COLO829 (cell line): Measurements from ENCODE around the gene FAM222B.
A peak's percentile ranks its signal among the peaks of the same experiment; 100 is the strongest.
"Not testable (repeated sequence)": the region's sequence is repeated elsewhere in the genome, so short reads cannot be mapped to it uniquely, and the experiment has no call there.

Source experiments
- DNase-seq: peaks from one replicate; pipeline ENCODE4 v3.0.0; 2012; ENCODE audit warnings: low spot score

Gene FAM222B

DNA sequence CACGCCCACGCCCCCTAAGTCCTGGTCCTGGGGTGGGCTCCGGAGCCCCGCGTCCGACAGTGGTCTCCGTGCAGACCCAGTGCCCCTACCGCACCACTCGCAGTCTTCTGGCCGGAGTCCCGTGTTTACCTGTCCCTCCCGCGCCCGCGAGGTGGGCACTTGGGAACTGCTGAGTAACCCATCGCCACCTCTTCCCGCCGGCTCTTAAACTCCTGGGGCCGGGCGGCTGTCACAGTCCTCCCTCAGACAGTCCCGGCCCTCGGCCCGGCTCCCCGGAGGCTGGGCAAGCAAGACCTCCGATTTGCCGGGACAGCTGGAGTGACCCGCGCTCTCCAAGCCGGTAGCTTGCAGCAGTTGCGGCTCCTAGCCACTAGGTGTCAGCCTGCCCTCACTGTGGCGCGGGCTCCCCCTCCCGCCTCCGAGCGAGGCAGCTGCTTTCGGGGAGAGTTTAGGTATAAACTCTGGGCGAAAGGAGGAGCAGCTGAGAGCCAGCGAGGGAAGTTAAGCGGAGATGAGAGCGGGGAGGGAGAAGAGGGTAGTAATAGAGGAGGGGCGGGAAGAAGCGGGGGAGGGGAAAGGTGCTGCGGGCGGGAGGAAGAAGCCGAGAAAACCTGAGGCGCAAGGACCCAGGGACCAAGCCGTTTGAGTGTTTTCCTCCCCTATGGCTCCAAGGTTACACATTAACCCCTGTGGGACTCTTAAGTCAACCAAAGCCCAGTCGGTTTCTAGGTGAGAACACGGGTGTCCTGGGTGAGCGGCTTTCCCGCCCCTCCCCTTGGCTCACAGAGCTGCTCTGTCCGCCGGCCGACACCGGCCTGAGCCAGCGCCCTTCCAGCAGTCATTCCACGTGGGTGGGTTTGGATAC is 115.7 kb downstream of the FAM222B start:
- peak; percentile 72 for DNase-seq

GRCh38 chr17:28726226-28726626 is 116.4 kb downstream of the FAM222B start, which contains the start of gene TLCD1:
TSS of gene TLCD1 (minus strand) at chr17:28726233. CDS start at chr17:28726097, 136 bp downstream.
- peak; percentile 61 for DNase-seq

DNA sequence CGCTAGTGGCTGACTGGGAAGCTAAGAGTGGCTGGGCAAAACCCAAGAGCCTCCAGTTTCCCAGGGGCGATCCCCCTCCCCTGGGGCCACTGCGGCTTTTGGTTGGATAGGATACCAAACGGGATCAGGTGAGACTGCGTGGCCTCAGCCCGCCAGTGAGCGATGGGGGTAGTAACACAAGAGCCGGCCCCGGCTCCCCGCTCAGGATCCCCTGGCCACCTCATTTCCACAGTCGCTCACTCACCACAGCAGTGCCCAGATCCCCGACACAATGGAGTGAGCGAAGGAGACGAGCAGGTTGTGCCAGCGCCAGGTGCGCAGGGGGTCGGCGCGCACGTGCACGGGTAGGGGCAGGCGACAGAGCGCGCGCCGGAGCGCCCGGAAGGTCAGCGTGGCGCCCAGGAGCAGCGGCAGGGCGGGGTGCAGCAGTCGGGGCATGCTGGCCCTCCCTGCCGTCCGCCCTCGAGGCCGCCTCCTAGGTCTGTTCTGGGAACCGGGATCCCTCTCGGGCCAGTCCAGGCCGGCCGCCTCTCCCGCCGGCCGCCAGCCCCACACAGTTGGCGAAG is 116.8 kb downstream of the FAM222B start:
- DNase-seq: no peak

GRCh38 chr17:28725166-28725659 is 117.4 kb downstream of the FAM222B start:
- no peak for DNase-seq

DNA sequence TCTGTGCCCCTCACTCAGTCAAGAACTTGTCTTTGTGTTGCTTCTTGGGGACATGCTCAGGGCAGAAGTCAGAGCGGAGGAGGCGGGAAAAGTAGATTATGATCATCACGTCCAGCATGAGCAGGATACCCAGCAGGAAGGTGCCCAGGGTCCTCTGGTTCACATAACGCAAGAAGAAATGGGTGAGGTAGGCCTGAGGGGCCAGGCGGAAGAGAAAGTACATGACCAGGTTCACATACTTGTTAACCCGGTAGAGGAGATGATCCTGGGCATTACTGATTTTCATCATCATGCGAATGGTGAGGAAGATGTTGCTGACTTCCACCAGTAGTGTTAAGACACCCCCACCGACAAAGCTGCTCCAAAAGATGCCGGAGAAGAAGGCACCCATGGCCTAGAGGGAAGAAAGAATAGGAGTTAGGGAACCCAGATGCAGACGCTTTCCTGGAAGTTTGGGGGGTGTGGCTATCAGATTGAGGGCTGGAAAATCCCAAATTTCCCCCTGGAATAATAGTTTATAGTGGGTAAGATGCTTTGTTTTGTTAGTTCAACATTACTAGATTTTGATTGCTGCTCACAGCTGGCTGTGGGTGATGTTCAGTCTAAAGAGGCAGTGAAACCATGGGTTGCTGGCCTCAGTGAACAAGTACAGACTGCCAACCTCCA is 118.0 kb downstream of the FAM222B start:
- no peak for DNase-seq

DNA sequence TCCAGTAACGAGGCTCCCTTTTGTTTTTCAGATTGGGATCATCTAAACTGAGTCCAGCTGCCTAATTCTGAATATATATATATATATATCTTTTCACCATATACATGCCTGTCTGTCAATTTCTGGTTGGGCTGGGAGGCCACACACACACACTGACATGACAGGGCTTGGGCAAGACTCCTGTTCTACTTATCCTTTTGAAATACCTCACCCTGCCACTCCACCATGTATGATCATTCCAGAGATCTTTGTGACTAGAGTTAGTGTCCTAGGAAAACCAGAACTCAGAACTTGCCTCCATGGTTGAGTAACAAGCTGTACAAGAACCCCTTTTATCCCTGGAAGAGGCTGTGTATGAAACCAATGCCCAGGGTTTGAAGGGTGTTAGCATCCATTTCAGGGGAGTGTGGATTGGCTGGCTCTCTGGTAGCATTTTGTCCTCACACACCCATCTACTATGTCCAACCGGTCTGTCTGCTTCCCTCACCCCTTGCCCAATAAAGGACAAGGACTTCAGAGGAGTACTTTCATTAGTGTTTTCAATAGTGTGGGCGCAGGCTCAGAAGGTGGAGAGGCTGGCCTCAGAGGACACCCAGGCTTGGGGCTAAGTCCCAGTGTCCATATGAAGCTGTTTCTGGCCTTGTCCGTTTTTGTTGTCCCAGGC is 118.6 kb downstream of the FAM222B start:
- not testable (repeated sequence) for DNase-seq

GRCh38 chr17:28723159-28723835 is 119.3 kb downstream of the FAM222B start:
- DNase-seq: no peak

DNA sequence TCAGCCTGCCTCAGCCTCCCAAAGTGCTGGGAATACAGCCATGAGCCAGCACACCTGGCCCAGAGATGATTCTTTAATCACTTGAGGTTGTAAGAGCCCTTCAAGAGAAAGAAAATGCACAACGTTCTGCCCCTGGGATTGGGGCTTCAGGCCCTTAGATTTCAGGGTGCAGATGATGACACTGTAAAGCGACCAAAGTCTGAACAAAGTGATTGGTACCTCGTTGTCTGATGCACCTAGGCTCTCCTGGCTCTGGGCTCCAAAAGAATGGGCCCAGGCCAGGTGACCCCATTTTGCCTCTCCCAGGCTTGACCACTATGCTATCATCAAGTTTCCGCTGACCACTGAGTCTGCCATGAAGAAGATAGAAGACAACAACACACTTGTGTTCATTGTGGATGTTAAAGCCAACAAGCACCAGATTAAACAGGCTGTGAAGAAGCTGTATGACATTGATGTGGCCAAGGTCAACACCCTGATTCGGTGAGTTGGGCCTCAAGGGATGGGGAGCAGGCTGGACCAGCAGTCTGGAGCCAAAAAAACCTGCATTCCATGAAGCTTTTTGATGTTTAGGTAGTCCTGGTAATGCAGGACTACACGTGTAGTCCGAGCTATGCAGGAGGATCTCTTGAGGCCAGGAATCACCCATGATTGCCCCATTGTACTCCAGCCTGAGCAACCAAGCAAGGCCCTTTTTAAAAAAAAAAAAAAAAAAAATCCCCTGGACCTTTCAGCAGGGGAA is 120.0 kb downstream of the FAM222B start:
- DNase-seq: no peak

GRCh38 chr17:28720997-28721329 is 121.6 kb downstream of the FAM222B start:
- not testable (repeated sequence) for DNase-seq

DNA sequence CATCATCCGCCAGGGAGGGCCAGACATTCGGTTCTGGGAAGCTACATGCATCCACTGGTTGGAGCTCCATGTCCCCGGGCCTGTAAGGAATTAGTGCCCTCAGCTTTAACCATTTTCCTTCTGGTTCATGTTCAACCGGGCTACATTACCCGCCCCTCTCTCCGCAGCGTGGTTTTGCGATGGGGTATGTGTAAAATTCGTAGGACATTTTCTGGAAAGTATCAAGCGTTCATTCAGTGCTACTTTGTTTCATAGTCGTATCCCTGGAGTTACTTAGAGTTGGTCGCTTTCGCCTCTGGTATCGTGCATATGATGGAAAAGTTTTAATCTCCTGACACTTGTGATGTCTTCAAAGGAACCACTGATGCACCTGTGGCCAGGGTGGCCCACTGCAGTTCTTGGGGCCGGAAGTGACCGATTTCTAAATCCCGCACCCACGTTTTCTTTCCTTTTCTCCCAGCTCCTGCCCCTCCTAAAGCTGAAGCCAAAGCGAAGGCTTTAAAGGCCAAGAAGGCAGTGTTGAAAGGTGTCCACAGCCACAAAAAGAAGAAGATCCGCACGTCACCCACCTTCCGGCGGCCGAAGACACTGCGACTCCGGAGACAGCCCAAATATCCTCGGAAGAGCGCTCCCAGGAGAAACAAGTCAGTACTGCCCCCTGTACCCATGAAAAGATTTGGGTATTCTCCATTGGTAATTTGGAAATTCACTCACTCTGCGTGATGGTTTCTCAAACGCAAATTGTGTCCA is 122.2 kb downstream of the FAM222B start:
- no peak for DNase-seq

- DNase-seq: no peak
These were observed 123.6 kb downstream of the FAM222B start for GRCh38 chr17:28719021-28719433.

DNA sequence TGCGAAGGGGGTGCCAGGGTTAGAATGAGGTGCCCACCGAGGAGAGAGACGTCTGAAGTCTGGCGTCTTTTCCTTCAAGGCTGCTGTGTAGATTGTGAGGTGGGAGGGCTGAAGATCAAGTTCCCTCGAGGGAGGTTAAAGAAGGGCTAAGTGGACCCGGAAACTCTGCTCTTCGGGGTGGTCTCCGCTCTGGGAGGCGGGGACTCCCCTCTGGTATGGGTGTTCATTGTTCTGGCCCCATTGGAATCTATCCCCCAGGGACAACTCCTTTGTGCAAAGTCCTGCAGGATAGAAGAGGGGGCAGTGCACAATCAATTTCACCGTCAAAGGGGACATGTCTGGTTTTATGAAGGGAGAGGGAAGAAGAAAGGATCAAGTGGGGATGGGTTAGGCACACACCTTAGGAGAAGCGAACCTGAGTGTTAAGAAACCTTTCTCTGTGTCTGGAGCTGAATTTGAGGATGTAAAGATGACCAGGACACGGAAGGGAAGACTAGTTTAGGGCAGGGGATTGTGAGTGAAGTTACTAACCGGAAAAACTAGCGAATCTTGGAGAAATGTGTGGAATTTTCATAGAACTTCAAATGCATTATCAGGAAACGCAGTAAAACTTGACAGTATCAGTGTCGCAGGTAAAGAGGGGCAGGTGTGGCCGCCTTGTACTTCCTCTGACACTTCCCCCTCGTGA is 124.1 kb downstream of the FAM222B start:
- no peak for DNase-seq

- DNase-seq: no peak
These were observed 124.8 kb downstream of the FAM222B start, which contains the start of gene RAB34 for GRCh38 chr17:28717578-28718332. TSS of gene RAB34 (minus strand) at chr17:28717868. CDS start at chr17:28717266, 602 bp downstream.

DNA sequence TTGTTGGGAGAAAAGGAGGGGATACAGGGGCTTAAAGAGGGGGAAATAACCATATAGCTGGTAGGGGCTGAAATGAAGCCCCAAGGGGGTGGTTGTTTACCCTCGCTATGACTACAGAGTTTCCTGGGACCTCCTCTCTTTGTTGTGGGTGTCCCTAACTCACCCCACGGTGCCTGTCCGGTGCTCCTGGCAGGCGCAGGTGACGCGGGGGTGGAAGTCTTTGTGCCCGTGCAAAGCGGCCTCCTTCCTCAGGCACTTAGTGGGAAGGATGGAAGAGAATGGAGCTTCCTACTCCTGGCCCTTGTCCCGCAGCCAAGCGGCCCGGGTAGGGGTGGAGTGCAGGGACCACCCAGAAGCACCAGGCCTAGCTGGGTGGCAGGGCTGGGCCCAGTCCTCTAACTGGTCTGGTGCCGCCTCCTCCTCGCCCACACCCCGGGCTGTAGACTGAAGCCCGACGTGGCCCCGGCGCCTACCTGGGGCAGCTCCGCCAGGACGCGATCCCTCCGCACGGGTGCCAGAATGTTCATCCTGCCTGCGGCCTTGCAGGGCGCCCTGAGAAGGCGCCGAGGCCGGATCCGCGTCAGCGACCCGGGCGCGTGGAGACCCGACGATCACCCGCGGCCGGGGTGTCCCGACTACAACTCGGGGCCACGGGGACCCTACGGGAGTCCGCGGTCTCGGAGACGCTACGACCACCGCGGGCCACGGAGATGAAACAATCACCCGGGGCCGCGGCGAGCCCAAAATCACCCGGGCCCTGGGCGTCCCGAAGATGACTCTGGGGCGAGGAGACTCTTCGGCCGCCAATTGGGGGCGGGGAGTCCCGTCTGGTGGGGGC is 125.6 kb downstream of the FAM222B start:
- DNase-seq: no peak

DNA sequence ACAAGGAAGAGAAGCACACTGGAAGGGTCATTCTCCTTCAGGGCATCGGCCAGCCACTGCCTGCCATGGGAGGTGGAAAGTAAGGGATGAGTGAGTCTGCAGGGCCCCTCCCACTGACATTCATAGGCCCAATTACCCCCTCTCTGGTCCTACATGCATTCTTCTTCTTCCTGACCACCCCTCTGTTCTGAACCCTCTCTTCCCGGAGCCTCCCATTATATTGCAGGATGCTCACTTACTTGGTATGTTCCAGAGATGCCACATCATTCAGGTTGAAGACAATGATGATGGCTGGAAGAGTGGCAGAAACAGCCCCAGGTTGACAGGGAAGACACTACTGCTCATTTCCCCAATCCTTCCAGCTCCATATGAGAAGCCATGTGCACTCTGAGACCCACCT is 127.4 kb downstream of the FAM222B start:
- DNase-seq: no peak

DNA sequence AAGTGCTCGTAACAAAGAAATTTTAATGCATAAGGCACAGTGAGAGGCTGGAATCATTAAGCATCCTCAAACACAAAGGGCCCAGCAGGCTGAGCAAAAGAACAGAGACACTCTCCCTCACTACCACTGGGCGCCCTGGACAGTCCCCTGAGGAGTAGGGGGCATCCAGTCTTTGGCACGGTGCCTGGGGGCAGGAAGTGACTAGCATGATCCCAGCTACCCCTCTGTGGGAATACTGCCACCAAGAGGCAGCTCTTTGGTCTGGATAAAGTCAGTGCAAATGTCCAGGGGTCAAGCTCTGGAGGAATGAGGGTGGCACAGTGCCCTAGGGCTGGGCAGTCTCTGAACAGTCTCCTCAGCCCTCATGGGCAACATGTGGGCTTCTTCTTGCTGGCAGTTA is 128.3 kb downstream of the FAM222B start:
- no peak for DNase-seq

DNA sequence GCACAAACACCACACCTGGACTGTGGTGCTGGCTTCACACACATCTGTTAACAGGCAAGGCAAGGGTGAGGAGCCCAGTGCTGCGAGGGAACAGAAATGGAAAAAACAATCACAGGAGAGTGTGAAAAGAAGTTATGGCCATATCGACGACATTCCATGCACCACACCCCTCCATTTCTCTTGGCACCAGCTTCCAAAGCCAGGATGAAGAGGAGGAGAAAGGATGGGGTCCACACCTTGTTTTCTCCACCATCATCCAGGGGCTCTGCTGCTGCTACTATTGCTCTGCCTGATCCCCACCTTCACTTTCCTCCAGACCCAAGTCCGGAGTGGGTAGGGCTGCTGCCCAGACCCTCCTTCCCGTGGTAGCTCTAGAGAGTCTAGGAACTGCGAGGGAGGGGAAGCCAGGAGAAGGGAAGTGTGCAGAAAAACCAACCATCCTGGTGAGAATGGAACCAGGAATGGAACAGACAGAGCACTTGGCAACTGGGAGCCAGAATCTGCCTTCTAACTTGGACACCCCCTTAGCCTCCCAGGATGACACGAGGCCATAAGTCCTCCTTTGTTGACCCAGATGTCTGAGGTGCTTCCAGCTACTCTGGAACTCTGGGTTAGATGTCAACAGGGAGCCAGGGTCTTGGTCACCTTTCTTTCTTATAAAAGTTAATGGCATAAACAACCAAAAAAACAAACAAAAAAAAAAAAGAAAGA is 129.7 kb downstream of the FAM222B start:
- DNase-seq: no peak
